ENCODE measurements around the gene LCE1F. TPM values are rescaled to one million over a fixed set of nuclear protein-coding genes. Genes with fewer than 3 reads are reported as not detected.

Gene LCE1F
- total RNA-seq = not detected

GRCh38 chr1:152774875-152775274 lies at the start of gene LCE1F:
TSS of gene LCE1F (plus strand) at chr1:152775140. CDS start at chr1:152776372, 1,232 bp downstream.
- CTCF ChIA-PET = no interaction called here
- POLR2A ChIA-PET = no interaction called here

DNA sequence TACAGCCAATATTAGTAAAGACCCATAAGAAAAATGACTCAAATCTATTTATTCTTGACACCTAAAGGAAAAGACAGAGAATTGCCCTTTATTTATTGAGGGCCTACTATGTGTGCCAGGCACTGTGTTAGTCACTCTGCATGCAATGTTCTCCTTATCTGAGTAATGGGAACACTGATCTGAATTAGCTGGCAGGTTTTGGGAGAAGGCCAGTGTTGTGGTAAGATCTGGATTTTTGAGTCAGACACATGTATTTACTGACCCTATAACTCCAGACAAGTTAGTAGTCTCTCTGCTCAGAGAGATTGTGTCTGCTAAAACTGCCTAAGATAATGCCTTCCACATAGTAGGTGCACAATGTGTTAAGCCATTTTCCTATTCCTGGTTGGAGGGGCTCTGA lies 49.7 kb upstream of the LCE1F start:
- POLR2A ChIA-PET = no interaction called here

GRCh38 chr1:152728986-152729385 lies 46.0 kb upstream of the LCE1F start:
- ChIA-PET POLR2A (no interaction called here), CTCF (no interaction called here)

More for the DNA sequence above, 49.7 kb upstream of the LCE1F start:
- CTCF ChIA-PET = no interaction called here

- ChIA-PET POLR2A (no interaction called here), CTCF (no interaction called here)
Measured at GRCh38 chr1:152735648-152736047, 39.3 kb upstream of the LCE1F start.

DNA sequence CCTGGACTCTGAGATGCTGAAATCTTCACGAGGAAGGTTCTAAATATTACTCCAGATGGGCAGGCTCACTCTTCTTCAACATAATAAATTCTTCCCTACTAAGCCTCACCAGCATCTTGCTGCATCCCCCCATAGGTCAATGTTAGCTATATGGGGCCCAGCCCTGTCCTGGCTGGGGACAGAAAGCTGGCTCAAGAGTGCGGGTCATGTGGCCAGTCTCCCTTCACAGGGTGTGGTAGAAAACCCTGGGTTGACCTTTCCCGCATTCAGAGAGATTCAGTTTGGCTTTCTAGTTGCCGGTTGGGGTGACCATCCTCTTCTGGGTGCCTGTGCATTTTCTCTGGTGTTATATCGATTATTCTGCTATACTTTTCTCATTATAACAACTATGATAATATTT lies 36.9 kb upstream of the LCE1F start:
- ChIA-PET POLR2A (no interaction called here), CTCF (no interaction called here)

DNA sequence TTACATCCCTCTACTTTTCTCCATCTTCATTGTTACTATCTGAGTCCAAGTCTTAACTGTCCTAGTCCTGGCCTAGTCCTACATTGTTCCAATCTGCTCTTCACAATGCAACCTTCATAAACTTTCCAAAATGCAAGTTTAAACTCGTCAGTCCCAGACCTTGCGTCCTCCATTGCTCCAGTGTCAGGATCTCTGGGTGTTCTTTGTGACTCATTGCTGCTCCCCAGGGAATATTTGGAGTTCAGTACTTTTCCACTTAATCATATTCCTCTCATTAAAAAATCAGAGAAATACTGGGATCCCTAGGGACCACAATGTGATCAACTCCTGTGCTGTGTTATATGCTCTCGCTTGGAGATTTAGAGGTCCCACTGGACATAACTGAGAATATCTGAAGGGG lies 35.1 kb upstream of the LCE1F start:
- ChIA-PET POLR2A (no interaction called here), CTCF (no interaction called here)

DNA sequence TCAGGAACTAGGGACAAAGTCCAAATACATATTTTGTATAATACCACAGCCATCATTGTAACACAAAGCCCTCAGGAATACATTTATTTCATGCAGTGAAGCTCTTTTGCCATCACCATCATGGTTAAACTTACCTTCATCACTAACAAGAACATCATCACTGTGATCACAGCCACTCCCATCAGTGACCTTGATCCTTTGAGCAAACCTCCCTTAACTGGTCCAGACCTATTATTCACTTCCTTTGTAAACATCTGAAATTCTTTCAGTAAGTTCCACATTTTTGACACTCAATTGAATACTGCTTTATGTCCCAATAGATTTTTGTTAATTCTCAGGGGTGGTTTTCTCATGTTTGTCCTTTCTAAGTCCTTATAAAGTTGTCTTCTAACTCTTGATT lies 33.3 kb upstream of the LCE1F start:
- ChIA-PET POLR2A (no interaction called here), CTCF (no interaction called here)

GRCh38 chr1:152743371-152744145 lies 31.4 kb upstream of the LCE1F start:
- ChIA-PET CTCF (no interaction called here), POLR2A (no interaction called here)

DNA sequence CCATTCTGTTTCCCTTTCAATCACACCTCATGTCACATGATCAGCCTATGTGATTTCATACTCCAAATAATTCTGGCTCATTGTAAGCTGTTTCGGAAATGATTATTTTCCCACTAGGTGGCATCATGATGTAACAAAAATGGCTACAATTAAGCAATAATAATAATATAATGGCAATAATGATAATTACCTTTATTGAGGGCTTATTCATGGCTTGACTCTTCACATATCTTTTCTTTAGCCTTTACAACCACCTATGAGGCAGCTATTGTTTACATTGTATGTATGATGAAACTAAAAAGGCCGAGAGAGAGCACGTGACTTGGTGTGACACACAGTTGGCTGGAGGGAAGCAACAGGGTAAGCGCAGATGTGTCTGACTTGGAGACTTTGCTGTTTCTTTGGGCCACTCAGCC lies 29.6 kb upstream of the LCE1F start:
- CTCF ChIA-PET = no interaction called here

DNA sequence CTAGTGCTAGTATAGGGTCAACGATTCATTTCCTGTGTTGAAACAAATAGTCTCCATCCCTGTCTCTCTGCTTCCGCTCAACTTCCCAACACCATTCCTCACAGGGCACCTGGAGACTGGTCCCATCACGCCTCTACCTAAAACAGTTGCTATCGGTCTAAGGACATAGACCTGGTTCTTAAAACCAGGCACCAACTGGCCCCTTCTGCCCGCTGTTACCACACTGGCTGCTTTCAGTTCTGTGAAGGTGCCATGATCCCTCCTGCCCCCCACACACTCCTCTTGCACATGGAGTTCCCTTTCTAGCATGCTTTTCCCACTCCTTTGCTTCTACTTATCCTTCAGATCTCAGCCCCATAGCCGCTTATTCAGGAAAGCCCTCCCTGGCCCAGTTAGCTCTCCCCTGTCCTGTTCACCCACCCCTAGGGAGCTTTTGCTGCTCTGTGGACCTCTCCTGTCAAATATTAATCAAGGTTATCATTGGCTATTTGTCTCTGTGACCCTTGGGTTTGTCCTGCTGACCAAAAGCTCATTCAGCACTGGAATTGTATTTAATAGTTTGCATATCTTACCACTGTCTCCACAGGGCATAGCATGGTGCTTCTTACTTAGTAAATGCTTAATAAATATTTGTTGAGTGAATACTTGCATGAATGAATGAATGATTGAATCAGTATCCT lies 29.0 kb upstream of the LCE1F start:
- CTCF ChIA-PET = no interaction called here
- POLR2A ChIA-PET = no interaction called here

More for the DNA sequence above, 29.6 kb upstream of the LCE1F start:
- POLR2A ChIA-PET = no interaction called here

DNA sequence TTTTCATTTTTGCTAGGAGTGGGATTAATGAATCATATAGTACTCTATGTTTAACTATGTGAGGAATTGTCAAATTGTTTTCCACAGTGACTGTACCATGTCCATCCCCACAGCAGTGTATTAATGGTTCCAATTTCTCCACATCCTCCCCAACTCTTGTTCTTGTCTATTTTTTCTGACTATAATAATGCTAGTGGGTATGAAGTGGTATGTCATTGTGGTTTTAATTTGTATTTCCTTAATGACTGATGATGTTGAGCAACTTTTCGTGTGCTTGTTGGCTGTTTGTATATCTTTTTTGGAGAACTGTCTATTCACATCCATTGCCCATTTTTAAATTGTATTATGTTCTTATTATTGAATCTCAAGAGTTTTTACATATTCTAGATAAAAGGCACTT lies 27.1 kb upstream of the LCE1F start:
- POLR2A ChIA-PET = no interaction called here
- CTCF ChIA-PET = no interaction called here

DNA sequence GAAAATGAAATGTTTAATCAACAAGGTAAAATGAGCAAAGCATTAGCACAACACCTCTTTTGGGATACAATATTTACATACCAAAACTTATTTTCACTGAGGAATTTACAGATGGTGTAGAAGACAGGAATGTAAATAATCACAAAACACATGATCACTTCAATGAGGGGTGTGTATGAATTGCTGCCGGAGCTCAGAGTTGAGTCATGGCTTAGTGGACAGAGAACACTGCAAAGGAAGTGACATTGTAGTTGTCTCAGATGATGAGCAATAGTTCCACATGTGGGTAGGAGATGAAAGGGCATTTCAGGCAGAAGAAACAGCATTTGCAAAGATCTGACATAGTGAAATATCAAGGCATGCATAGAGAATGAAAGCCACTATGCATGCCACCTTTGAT lies 22.7 kb upstream of the LCE1F start:
- ChIA-PET POLR2A (no interaction called here), CTCF (no interaction called here)

GRCh38 chr1:152753586-152753985 lies 21.4 kb upstream of the LCE1F start:
- ChIA-PET POLR2A (no interaction called here), CTCF (no interaction called here)

GRCh38 chr1:152756872-152757271 lies 18.1 kb upstream of the LCE1F start:
- POLR2A ChIA-PET = no interaction called here

GRCh38 chr1:152757747-152758146 lies 17.2 kb upstream of the LCE1F start, which contains the start of gene KPRP:
TSS of gene KPRP (plus strand) at chr1:152758025. CDS start at chr1:152759589, 1,564 bp downstream.
- POLR2A ChIA-PET = no interaction called here
- CTCF ChIA-PET = no interaction called here

More at GRCh38 chr1:152756872-152757271, 18.1 kb upstream of the LCE1F start:
- CTCF ChIA-PET = no interaction called here

GRCh38 chr1:152758636-152759035 lies 16.3 kb upstream of the LCE1F start:
- ChIA-PET POLR2A (no interaction called here), CTCF (no interaction called here)

- ChIA-PET CTCF (no interaction called here), POLR2A (no interaction called here)
Measured at GRCh38 chr1:152759453-152760173, 15.3 kb upstream of the LCE1F start.

DNA sequence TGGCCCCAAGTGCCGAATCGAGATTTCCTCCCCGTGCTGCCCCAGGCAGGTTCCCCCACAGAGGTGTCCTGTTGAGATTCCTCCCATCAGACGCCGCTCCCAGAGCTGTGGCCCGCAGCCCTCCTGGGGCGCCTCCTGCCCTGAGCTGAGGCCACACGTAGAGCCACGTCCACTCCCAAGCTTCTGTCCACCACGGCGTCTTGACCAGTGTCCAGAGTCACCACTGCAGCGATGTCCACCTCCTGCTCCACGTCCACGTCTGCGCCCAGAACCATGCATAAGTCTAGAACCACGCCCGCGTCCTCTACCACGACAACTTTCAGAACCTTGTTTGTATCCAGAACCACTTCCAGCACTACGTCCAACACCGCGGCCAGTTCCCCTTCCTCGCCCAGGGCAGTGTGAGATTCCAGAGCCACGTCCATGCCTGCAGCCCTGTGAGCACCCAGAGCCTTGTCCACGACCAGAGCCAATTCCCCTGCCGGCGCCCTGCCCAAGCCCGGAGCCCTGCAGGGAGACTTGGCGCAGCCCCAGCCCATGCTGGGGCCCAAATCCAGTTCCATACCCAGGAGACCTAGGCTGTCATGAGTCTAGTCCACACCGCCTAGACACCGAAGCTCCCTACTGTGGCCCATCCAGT lies 14.3 kb upstream of the LCE1F start:
- POLR2A ChIA-PET = no interaction called here
- CTCF ChIA-PET = no interaction called here

DNA sequence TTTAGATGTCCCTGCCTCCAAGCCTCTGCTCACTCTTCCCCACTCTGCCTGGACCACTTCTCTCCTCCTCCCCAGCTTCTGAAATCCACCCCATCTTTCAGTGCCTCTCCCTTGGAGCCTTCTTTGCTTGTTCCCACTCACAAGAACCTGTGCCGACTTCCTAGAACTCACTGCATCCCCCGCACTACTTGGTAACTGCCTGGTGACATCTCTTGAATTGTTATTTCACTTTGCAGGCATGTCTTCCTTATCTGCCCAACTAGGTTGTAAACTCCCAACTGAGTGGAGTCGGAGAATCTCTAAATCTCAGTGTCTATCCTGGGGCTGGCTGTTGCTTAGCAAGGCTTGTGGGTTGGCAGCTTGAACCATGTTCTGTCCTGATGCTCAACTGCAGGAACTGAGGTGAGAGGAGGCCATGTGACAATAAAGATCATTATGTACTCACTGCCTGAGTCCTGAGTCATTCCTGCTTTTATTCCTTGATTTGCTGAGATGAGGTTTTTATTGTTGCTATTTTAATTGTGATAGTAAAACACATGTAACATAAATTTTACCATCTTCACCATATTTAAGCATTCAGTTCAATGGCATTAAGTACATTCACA lies 13.2 kb upstream of the LCE1F start:
- CTCF ChIA-PET = no interaction called here
- POLR2A ChIA-PET = no interaction called here

- POLR2A ChIA-PET = no interaction called here
- CTCF ChIA-PET = no interaction called here
Measured at GRCh38 chr1:152768847-152769533, 6.0 kb upstream of the LCE1F start.

Data from activated CD8-positive, alpha-beta memory T cell treated with anti-CD3 and anti-CD28 coated beads for 36 hours (primary cell).